Smooth muscle cell (in vitro differentiated cells): ENCODE measurements around the gene PPP1R14C. TPM values are rescaled to one million over a fixed set of nuclear protein-coding genes. Genes with fewer than 3 reads are reported as not detected.

ENCODE experiments used
- DNase-seq: peaks from one replicate; lab custom pipeline; 2025; ENCODE audit not compliant: unreplicated experiment; lab: John Stamatoyannopoulos, UW
- H2AFZ ChIP-seq: fragments of 200-600 bp; sonication (generic); 2 replicates; pipeline ENCODE4 v1.6.0; 2016; ENCODE audit warnings: antibody characterized with exemption, low read depth, mild to moderate bottlenecking
- H3F3A ChIP-seq: fragments of 200-600 bp; sonication (generic); 2 replicates; pipeline ENCODE4 v1.6.0; 2017; ENCODE audit warnings: antibody characterized with exemption, low read depth
- H3K27ac ChIP-seq: fragments of 200-600 bp; sonication (generic); 2 replicates; pipeline ENCODE4 v1.5.1; 2016; ENCODE audit warnings: low read depth, mild to moderate bottlenecking
- H3K27me3 ChIP-seq: fragments of 200-600 bp; sonication (generic); 2 replicates; pipeline ENCODE4 v1.6.1; 2016; ENCODE audit warnings: low read depth, mild to moderate bottlenecking
- H3K36me3 ChIP-seq: fragments of 200-600 bp; sonication (generic); 2 replicates; pipeline ENCODE4 v1.5.1; 2016; ENCODE audit warnings: low read depth
- H3K4me1 ChIP-seq: fragments of 200-600 bp; sonication (generic); 2 replicates; pipeline ENCODE4 v1.5.1; 2016; ENCODE audit warnings: low read depth
- H3K4me2 ChIP-seq: fragments of 200-600 bp; sonication (generic); 2 replicates; pipeline ENCODE4 v1.6.0; 2016; ENCODE audit warnings: mild to moderate bottlenecking
- H3K4me3 ChIP-seq: fragments of 200-600 bp; sonication (generic); 2 replicates; pipeline ENCODE4 v1.5.1; 2016; ENCODE audit warnings: mild to moderate bottlenecking
- H3K79me2 ChIP-seq: fragments of 200-600 bp; sonication (generic); 2 replicates; pipeline ENCODE4 v1.6.0; 2016; ENCODE audit warnings: low read depth, mild to moderate bottlenecking
- H3K9ac ChIP-seq: fragments of 200-600 bp; sonication (generic); 2 replicates; pipeline ENCODE4 v1.6.0; 2016; ENCODE audit warnings: low read depth
- H3K9me3 ChIP-seq: fragments of 200-600 bp; sonication (generic); replicated peaks from 2 replicates; pipeline ENCODE4 v1.5.1; 2016; ENCODE audit warnings: low read depth
- H4K20me1 ChIP-seq: fragments of 200-600 bp; sonication (generic); 2 replicates; pipeline ENCODE4 v1.6.0; 2016; ENCODE audit warnings: low read depth
- CTCF ChIP-seq: fragments of 200-600 bp; sonication (generic); IDR thresholded peaks from 2 replicates; pipeline ENCODE4 v1.5.1; 2017; ENCODE audit warnings: borderline replicate concordance, mild to moderate bottlenecking, antibody characterized with exemption; ENCODE audit not compliant: insufficient read depth, poor library complexity, severe bottlenecking
- WGBS: methylation state at CpG from one replicate; pipeline ENCODE4 v1.1.7; 2016; ENCODE audit warnings: low lambda C conversion rate; 5-methylcytosine and 5-hydroxymethylcytosine counted together
- polyA plus RNA-seq: library from polyadenylated mRNA; unstranded; fragments of >200 nt; fragmentation: Nextera tagmentation; extraction: Ambion mirVana; gene quantifications from 2 replicates; pipeline ENCODE4 v1.2.1, GENCODE V29; 2016
- total RNA-seq: library from RNA; depleted of rRNA; stranded (reverse); fragments of >200 nt; gene quantifications from 2 replicates; pipeline ENCODE4 v1.2.3, GENCODE V29; 2014

PPP1R14C gene
- total and polyA plus RNA-seq, 2 experiments from 2014 or later = 2.6 to 7.9 TPM

- Histone ChIP-seq H4K20me1 (no peaks in the 10 kb centered on the region), H3K79me2 (no peaks in the 10 kb centered on the region), H3K9me3 (no peaks in the 10 kb centered on the region), H3K27ac (peak overlapping the region; percentile 68), H3K4me2 (peak overlapping the region; percentile 27), H3K4me1 (no peaks in the 10 kb centered on the region), H3K4me3 (no peak overlapping the region), H2AFZ (no peak overlapping the region), H3K36me3 (no peaks in the 10 kb centered on the region), H3F3A (peaks cover 10% of the 10 kb centered on the region), H3K9ac (no peak overlapping the region), H3K27me3 (no peaks in the 10 kb centered on the region)
- 49% methylated on average over 10 of the region's 10 CpGs for WGBS
- no peak for TF ChIP-seq CTCF
- DNase-seq = no peak
Measured at GRCh38 chr6:150290429-150290828, 147.6 kb downstream of the PPP1R14C start.

- Histone ChIP-seq H3K9ac (peak overlapping the region; percentile 32), H3K27ac (peak overlapping the region; percentile 88), H3K79me2 (no peaks in the 10 kb centered on the region), H3K27me3 (no peaks in the 10 kb centered on the region), H3K9me3 (no peaks in the 10 kb centered on the region), H3K4me3 (no peak overlapping the region), H3K4me2 (no peak overlapping the region), H2AFZ (no peak overlapping the region), H4K20me1 (no peaks in the 10 kb centered on the region), H3K36me3 (no peaks in the 10 kb centered on the region), H3F3A (peaks cover 10% of the 10 kb centered on the region), H3K4me1 (no peaks in the 10 kb centered on the region)
- TF ChIP-seq CTCF = no peak
- WGBS = 86% methylated on average over 10 of the region's 10 CpGs
- no peak for DNase-seq
Measured at GRCh38 chr6:150291968-150292710, 149.3 kb downstream of the PPP1R14C start.

GRCh38 chr6:150293019-150293418 is 150.2 kb downstream of the PPP1R14C start:
- Histone ChIP-seq H3F3A (peaks cover 10% of the 10 kb centered on the region), H3K4me3 (no peak overlapping the region), H3K9ac (peak overlapping the region; percentile 32), H3K27me3 (no peaks in the 10 kb centered on the region), H4K20me1 (no peaks in the 10 kb centered on the region), H3K27ac (peak overlapping the region; percentile 88), H2AFZ (no peak overlapping the region), H3K36me3 (no peaks in the 10 kb centered on the region), H3K4me2 (peak overlapping the region; percentile 18), H3K4me1 (no peaks in the 10 kb centered on the region), H3K9me3 (no peaks in the 10 kb centered on the region), H3K79me2 (no peaks in the 10 kb centered on the region)
- 90% methylated on average over 1 of the region's 1 CpG for WGBS
- DNase-seq = no peak
- TF ChIP-seq CTCF = no peak
